CD4-positive, alpha-beta memory T cell (primary cell): ENCODE results near the gene RAD9A. TPM values are rescaled to one million over a fixed set of nuclear protein-coding genes. Genes with fewer than 3 reads are reported as not detected.

Experiments used
- CTCF ChIA-PET: fragments of 350-600 bp; sonication (Branson Sonifier 250); formaldehyde crosslinking; loops from one replicate; lab custom pipeline; 2021; ENCODE audit warnings: inconsistent platforms; ENCODE audit not compliant: partially characterized antibody; lab: Charles Lee
- POLR2A ChIA-PET: fragments of 350-600 bp; sonication (Branson Sonifier 250); formaldehyde crosslinking; loops from one replicate; lab custom pipeline; 2021; ENCODE audit not compliant: partially characterized antibody; lab: Charles Lee
- DNase-seq, 5 donors: peaks; one replicate each; pipeline versions ENCODE4 v3.0.0 to v3.0.0-alpha.2; 2020 to 2022; ENCODE audit warnings: mixed read lengths in 1 of 5
- H3K27ac ChIP-seq: one replicate; pipeline ENCODE4 v1.7.0; 2013; ENCODE audit warnings: low read depth, low read length
- H3K27me3 ChIP-seq: 2 replicates; pipeline ENCODE4 v1.7.0; 2013; ENCODE audit warnings: mild to moderate bottlenecking, low read length, moderate library complexity; ENCODE audit not compliant: insufficient read depth
- H3K36me3 ChIP-seq: 2 replicates; pipeline ENCODE4 v1.7.0; 2013; ENCODE audit warnings: mild to moderate bottlenecking, low read length, moderate library complexity; ENCODE audit not compliant: insufficient read depth
- H3K4me1 ChIP-seq: 2 replicates; pipeline ENCODE4 v1.7.0; 2013; ENCODE audit warnings: mild to moderate bottlenecking, low read length, moderate library complexity; ENCODE audit not compliant: insufficient read depth
- H3K4me3 ChIP-seq, 2 donors: one replicate each; pipeline ENCODE4 v1.7.0; 2013; ENCODE audit warnings: low read length in 2 of 2, mild to moderate bottlenecking in 1 of 2
- H3K9me3 ChIP-seq, 2 donors: one replicate each; pipeline ENCODE4 v1.7.0; 2013; ENCODE audit warnings: low read length in 2 of 2, control low read depth in 1 of 2; ENCODE audit not compliant: control insufficient read depth in 1 of 2
- H3K27ac Mint-ChIP-seq, 7 donors: one replicate each; pipeline ENCODE4 v1.8.0; 2020 to 2021; ENCODE audit warnings: mixed read lengths in 7 of 7, mild to moderate bottlenecking in 6 of 7, inconsistent platforms in 3 of 7, moderate library complexity in 3 of 7
- H3K27me3 Mint-ChIP-seq, 2 donors: one replicate each; pipeline ENCODE4 v1.8.0; 2020 to 2021; ENCODE audit warnings: mixed read lengths in 2 of 2
- H3K36me3 Mint-ChIP-seq, 2 donors: one replicate each; pipeline ENCODE4 v1.8.0; 2020 to 2021; ENCODE audit warnings: mixed read lengths in 2 of 2, inconsistent platforms in 1 of 2, mild to moderate bottlenecking in 1 of 2
- H3K4me1 Mint-ChIP-seq, 4 donors: one replicate each; pipeline ENCODE4 v1.8.0; 2020 to 2021; ENCODE audit warnings: mixed read lengths in 4 of 4, mild to moderate bottlenecking in 1 of 4
- H3K4me3 Mint-ChIP-seq, 8 donors: one replicate each; pipeline ENCODE4 v1.8.0; 2020 to 2021; ENCODE audit warnings: mixed read lengths in 8 of 8, mild to moderate bottlenecking in 7 of 8, moderate library complexity in 6 of 8, inconsistent platforms in 3 of 8
- H3K9me3 Mint-ChIP-seq, 8 donors: one replicate each; pipeline ENCODE4 v1.8.0; 2020 to 2021; ENCODE audit warnings: mixed read lengths in 8 of 8, mild to moderate bottlenecking in 5 of 8, inconsistent platforms in 3 of 8, moderate library complexity in 1 of 8
- intact Hi-C: fragments of 100-400 bp; cut with micrococcal nuclease; formaldehyde crosslinking; loops from one replicate; pipeline ENCODE4 v1.15.1; 2023
- polyA plus RNA-seq, 2 donors: library from polyadenylated mRNA; unstranded; fragments of 300-500 nt; fragmentation: Illumina TruSeq; gene quantifications; one replicate each; pipeline ENCODE4 v1.2.3, GENCODE V29; 2021
- total RNA-seq, 2 experiments: library from RNA; stranded (reverse); gene quantifications; one replicate each; pipeline ENCODE4 v1.2.3, GENCODE V29; 2021

RAD9A gene
- total and polyA plus RNA-seq, 4 experiments from 2014 or later, result 6.7 to 55.9 (median 30.0) TPM

DNA sequence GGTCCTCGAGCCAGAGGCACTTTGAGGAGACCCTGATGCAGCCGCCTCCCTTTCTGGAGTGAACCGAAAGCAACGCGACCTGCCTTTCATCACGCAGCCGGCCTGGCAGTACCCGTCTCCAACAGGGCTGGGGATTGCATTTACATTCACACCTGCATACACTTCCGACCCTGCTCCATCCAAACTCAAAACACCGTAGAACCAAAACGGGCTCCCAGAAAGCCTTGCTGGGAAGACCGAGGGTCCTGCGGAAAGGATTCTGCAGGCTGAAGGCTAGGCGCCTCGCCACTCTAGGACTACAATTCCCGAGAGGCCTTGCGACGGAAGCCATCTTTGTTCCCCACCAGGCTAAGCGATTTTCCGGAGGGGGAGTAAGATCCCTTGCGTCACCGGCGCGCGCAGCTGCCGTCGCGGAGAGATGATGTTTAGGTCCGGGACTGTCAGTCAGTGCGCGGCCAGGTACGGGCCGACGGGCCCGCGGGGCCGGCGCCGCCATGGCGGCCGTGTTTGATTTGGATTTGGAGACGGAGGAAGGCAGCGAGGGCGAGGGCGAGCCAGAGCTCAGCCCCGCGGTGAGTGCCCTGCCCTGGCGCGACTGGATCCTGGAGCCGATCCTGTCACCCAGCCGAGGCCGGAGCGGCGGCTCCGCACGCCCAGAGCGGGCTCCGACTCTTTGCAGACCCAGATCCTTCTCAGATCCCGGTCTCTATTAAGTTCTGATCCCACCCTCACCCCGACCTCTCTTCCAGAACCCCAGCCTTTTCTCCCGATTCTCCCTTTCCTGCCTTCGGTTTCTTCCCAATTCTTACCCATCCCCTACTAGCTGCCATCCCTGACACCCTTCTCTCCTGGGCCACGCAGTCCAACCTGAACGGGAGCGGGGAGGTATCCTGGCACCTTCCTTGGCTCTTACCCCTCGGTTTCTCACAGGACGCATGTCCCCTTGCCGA is 36.5 kb downstream of the RAD9A start, which contains the start of gene RPS6KB2:
RPS6KB2 (plus strand) TSS at position 443 of the 950 bp plus-strand sequence; CDS start at position 495, 52 bp downstream.
- Histone ChIP-seq H3K9me3 (no peaks in the 10 kb centered on the region), H3K4me3 (peak within 1 kb of the TSS; percentile 94 to 95), H3K4me1 (peaks cover 49% of the 10 kb centered on the region), H3K27ac (peak within 1 kb of the TSS; percentile 90), H3K27me3 (no peaks in the 10 kb centered on the region), H3K36me3 (peaks cover 16% of the 10 kb centered on the region)
- Mint-ChIP-seq H3K36me3 (peaks cover 8 to 17% of the 10 kb centered on the region in 2 donors), H3K4me3 (peak within 1 kb of the TSS; percentile 93 to 100 (median 98)), H3K9me3 (peaks cover 0 to 3% (median 0%) of the 10 kb centered on the region in 8 donors), H3K4me1 (peaks cover 14 to 61% (median 32%) of the 10 kb centered on the region in 4 donors), H3K27me3 (no peaks in the 10 kb centered on the region), H3K27ac (peak within 1 kb of the TSS; percentile 95 to 99 (median 97))
- intact Hi-C loops, result loop anchor here (1.0 kb wide), 6 partner anchors 9 to 78 kb away; partner anchors contain the start of genes CORO1B, PTPRCAP and TMEM134
- DNase-seq, result peak; percentile 97 to 99 (median 98)
- ChIA-PET CTCF (interaction anchor here (0.8 to 3.3 kb wide), 10 partner anchors 10 to 77 kb away, joined by 3 to 21 read pairs (median 3); partner anchors contain the start of genes PPP1CA, PTPRCAP and TBC1D10C), POLR2A (interaction anchor here (0.8 to 31.8 kb wide), 14 partner anchors 10 to 188 kb away, joined by 3 to 2262 read pairs (median 8); partner anchors contain the start of genes AIP, CABP4, CARNS1 and CORO1B)

DNA sequence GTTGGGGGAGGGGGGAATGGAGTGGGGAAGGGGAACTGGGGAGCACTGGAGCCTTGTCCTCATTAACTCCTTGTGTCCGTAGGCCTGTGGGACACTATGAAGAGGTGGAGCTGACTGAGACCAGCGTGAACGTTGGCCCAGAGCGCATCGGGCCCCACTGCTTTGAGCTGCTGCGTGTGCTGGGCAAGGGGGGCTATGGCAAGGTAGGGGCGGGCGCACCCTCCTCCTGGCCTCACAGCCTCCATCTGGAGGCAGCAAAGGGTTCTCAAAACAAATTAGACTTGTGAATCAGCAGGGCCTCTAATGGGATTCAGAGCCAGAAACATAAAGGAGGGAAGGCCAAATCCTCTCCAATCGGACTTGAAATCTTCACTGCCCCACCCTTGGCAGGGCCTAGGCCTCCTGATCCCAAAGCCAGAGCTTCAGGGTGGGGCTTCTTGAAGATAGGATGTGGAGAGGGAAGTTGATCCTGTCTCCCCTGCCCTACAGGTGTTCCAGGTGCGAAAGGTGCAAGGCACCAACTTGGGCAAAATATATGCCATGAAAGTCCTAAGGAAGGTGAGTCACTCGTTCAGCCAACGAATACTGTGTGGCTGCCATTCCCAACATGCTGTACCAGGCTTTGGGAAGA is 37.4 kb downstream of the RAD9A start:
- peaks cover 8 to 22% of the 10 kb centered on the region in 2 donors for H3K36me3 Mint-ChIP-seq
- ChIA-PET CTCF (interaction anchor here (0.9 to 3.3 kb wide), 6 partner anchors 9 to 78 kb away, joined by 3 to 21 read pairs (median 4); partner anchors contain the start of genes PPP1CA, PTPRCAP and TBC1D10C), POLR2A (interaction anchor here (0.8 to 31.8 kb wide), 12 partner anchors 9 to 189 kb away, joined by 3 to 2262 read pairs (median 11); partner anchors contain the start of genes AIP, CABP4, CARNS1 and CORO1B)
- no peaks in the 10 kb centered on the region for H3K27me3 Mint-ChIP-seq
- Histone ChIP-seq H3K4me3 (peak overlapping the region; percentile 94 to 95), H3K36me3 (peaks cover 21% of the 10 kb centered on the region), H3K4me1 (peaks cover 58% of the 10 kb centered on the region), H3K9me3 (no peaks in the 10 kb centered on the region), H3K27me3 (no peaks in the 10 kb centered on the region), H3K27ac (peak overlapping the region; percentile 90)
- H3K27ac Mint-ChIP-seq, result peak overlapping the region; percentile 95 to 99 (median 97)
- peak overlapping the region; percentile 93 to 100 (median 98) for H3K4me3 Mint-ChIP-seq
- intact Hi-C loops, result no loop called here
- DNase-seq, result no peak
- peaks cover 17 to 68% (median 39%) of the 10 kb centered on the region in 4 donors for H3K4me1 Mint-ChIP-seq
- H3K9me3 Mint-ChIP-seq, result peaks cover 0 to 3% (median 0%) of the 10 kb centered on the region in 8 donors

DNA sequence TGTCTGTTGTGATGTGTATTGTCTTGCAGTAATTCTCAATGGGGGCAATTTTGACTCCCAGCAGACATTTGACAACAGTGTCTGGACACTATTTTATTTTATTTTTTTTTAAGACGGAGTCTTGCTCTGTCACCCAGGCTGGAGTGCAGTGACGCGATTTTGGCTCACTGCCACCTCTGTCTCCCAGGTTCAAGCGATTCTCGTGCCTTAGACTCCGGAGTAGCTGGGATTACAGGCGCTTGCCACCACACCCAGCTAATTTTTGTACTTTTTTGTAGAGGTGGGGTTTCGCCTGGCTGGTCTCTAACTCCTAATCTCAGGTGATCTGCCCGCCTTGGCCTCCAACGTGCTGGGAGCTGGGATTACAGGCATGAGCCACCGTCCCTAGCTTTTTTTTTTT is 37.9 kb downstream of the RAD9A start:
- Mint-ChIP-seq H3K4me1 (peaks cover 19 to 70% (median 41%) of the 10 kb centered on the region in 4 donors), H3K9me3 (peaks cover 0 to 3% (median 0%) of the 10 kb centered on the region in 8 donors), H3K27ac (peak overlapping the region in 5 of 7 donors; percentile 9 to 99 (median 96)), H3K4me3 (peak overlapping the region in 7 of 8 donors; percentile 93 to 100 (median 98)), H3K27me3 (no peaks in the 10 kb centered on the region), H3K36me3 (peaks cover 8 to 24% of the 10 kb centered on the region in 2 donors)
- no peak for DNase-seq
- ChIA-PET CTCF (interaction anchor here (3.2 to 3.3 kb wide), 2 partner anchors 8 to 28 kb away, joined by 14 to 21 read pairs; partner anchors contain the start of genes PPP1CA and PTPRCAP), POLR2A (interaction anchor here (1.5 to 31.8 kb wide), 7 partner anchors 8 to 76 kb away, joined by 3 to 2262 read pairs (median 115); partner anchors contain the start of genes AIP, CABP4, CARNS1 and CORO1B)
- peaks cover 23% of the 10 kb centered on the region for H3K36me3 ChIP-seq
- H3K9me3 ChIP-seq, result no peaks in the 10 kb centered on the region
- no peaks in the 10 kb centered on the region for H3K27me3 ChIP-seq
- peaks cover 63% of the 10 kb centered on the region for H3K4me1 ChIP-seq
- H3K27ac ChIP-seq, result peak overlapping the region; percentile 90
- H3K4me3 ChIP-seq, result no peak overlapping the region
- intact Hi-C loops, result no loop called here

DNA sequence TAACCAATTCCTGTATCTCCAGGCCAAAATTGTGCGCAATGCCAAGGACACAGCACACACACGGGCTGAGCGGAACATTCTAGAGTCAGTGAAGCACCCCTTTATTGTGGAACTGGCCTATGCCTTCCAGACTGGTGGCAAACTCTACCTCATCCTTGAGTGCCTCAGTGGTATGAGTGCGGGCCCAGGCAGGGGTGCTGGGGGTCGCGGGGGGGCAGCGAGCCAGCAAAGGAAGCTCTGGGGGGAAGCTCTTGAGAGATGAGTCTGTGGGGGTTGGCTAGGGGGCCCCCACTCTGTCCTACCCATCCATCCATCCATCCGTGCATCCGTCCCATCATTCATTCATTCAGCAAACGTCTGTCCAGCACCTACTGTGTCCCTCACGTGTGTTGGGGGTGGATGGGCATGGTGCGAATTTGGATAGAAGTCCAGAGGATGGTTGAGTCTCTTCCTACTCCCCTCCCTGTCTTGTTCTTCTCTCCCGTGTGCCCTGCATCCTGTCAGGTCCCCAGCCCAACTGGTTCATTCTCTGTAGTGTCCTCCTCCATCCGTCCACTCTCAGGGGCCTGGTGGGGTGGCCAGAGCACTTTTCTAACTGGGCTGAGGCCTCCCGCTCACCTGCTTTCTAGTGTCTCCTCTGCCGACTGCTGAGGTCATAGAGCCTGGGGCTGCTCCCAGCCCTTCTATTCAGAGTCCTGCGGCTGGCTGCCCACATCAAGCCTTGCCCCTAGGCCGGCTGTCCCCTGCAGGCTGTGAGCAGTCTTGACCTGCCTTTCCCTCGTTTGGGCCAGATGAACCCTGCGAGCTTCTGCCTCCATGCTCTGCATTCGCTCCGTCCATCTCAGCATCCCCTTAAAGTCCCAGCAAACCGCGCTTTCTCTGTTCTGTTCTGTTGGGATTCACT is 39.8 kb downstream of the RAD9A start:
- peaks cover 15 to 31% of the 10 kb centered on the region in 2 donors for H3K36me3 Mint-ChIP-seq
- H3K4me3 Mint-ChIP-seq, result peak overlapping the region in 6 of 8 donors; percentile 8 to 66 (median 64)
- peaks cover 0 to 7% (median 0%) of the 10 kb centered on the region in 8 donors for H3K9me3 Mint-ChIP-seq
- intact Hi-C loops, result no loop called here
- peaks cover 26 to 75% (median 48%) of the 10 kb centered on the region in 4 donors for H3K4me1 Mint-ChIP-seq
- Histone ChIP-seq H3K4me3 (no peak overlapping the region), H3K9me3 (no peaks in the 10 kb centered on the region), H3K27ac (no peak overlapping the region), H3K36me3 (peaks cover 38% of the 10 kb centered on the region), H3K4me1 (peaks cover 82% of the 10 kb centered on the region), H3K27me3 (no peaks in the 10 kb centered on the region)
- ChIA-PET POLR2A (interaction anchor here (0.6 to 31.8 kb wide), 7 partner anchors 13 to 164 kb away, joined by 3 to 2262 read pairs (median 279); partner anchors contain the start of genes AIP, CABP4, CARNS1 and CORO1B), CTCF (interaction anchor here (0.7 to 1.4 kb wide), 2 partner anchors 10 to 38 kb away, joined by 3 read pairs; no protein-coding TSS in a partner anchor)
- no peak for DNase-seq
- H3K27me3 Mint-ChIP-seq, result no peaks in the 10 kb centered on the region
- H3K27ac Mint-ChIP-seq, result peak overlapping the region; percentile 30 to 94 (median 75)

DNA sequence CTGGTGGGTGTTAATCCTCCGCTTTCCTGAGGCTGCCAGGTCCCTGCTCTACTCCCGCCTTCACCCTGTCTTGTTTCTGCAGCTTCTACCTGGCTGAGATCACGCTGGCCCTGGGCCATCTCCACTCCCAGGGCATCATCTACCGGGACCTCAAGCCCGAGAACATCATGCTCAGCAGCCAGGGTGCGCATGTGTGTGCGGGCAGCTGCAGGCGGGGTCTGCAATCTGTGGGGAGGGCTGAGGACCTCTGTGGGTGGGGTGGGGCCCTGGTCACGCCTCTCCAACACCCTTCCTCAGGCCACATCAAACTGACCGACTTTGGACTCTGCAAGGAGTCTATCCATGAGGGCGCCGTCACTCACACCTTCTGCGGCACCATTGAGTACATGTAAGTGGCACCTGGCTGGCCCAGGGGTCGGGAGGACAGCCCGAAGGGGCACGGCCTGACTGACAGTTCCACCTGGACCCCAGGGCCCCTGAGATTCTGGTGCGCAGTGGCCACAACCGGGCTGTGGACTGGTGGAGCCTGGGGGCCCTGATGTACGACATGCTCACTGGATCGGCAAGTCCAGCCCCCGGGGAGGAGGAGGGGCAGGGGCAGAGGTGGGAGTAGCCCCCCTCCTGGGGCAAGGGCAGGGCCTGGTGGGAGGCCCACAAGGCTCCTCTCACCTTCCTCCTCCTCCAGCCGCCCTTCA is 41.0 kb downstream of the RAD9A start:
- H3K36me3 Mint-ChIP-seq, result peaks cover 17 to 42% of the 10 kb centered on the region in 2 donors
- Histone ChIP-seq H3K4me3 (no peak overlapping the region), H3K36me3 (peaks cover 38% of the 10 kb centered on the region), H3K9me3 (no peaks in the 10 kb centered on the region), H3K27me3 (no peaks in the 10 kb centered on the region), H3K27ac (peak overlapping the region; percentile 78), H3K4me1 (peaks cover 75% of the 10 kb centered on the region)
- intact Hi-C loops, result no loop called here
- POLR2A ChIA-PET, result interaction anchor here (0.6 to 31.8 kb wide), 8 partner anchors 14 to 82 kb away, joined by 3 to 2262 read pairs (median 142); partner anchors contain the start of genes AIP, CABP4, CARNS1 and CORO1B
- peak overlapping the region in 3 of 7 donors; percentile 61 to 83 (median 68) for H3K27ac Mint-ChIP-seq
- peaks cover 0 to 7% (median 0%) of the 10 kb centered on the region in 8 donors for H3K9me3 Mint-ChIP-seq
- CTCF ChIA-PET, result interaction anchor here (1.4 kb wide), 1 partner anchor 39 kb away, joined by 3 read pairs; no protein-coding TSS in a partner anchor
- H3K4me1 Mint-ChIP-seq, result peaks cover 26 to 68% (median 47%) of the 10 kb centered on the region in 4 donors
- DNase-seq, result no peak
- H3K27me3 Mint-ChIP-seq, result no peaks in the 10 kb centered on the region
- H3K4me3 Mint-ChIP-seq, result peak overlapping the region in 2 of 8 donors; percentile 6 to 63
